ENCODE data around the gene SCUBE2. TPM values are rescaled to one million over a fixed set of nuclear protein-coding genes. Genes with fewer than 3 reads are reported as not detected.

Gene SCUBE2
- total and polyA plus RNA-seq, 4 donors = 2.6 to 27.6 (median 4.0) TPM

DNA sequence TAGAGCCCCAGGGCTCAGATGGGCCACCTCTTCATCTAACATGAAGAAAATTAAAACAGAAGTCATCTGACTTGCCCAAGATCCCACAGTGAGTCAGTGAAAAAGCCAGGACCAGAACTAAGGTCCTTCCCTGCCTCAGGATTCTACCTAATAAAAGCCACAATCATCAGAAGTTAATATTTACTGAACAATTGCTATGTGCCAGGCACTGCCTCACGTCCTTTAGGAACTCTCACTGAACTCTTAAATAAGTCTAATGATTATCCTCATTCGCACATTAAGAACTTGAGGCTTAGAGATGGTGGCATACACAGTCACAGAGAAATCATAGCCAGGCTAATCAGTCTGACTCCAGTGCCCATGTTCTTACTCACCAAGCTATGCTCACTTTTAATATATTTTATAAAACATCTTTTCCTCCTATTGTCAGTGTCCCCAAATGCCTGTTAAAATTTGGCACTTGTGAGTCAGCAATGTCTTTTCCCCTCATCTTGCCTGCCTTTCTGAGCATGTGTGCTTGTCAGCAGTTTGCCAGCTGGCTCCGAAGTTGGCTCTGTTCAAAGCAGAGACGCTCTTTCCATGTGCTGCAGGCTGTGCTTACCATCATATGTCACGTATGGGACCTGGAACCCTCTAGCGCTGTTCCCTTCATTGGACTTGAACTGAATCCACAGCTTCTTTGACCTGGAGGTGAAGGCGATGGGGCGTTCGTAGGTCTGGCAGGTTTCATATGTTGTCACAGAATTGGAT, 66.1 kb downstream of the SCUBE2 start:
- Histone ChIP-seq H3K36me3 (ENCODE audit: control insufficient read depth in 4 of 4, insufficient read depth in 4 of 4, low read length in 4 of 4) (peaks cover 0 to 4% (median 0%) of the 10 kb centered on the region in 4 donors), H3K4me3 (no peak overlapping the region), H3K9me3 (ENCODE audit: control insufficient read depth in 4 of 4, insufficient read depth in 3 of 4, low read length in 3 of 4) (no peaks in the 10 kb centered on the region), H3K27me3 (ENCODE audit: control insufficient read depth in 3 of 3, insufficient read depth in 3 of 3, low read length in 2 of 3) (no peaks in the 10 kb centered on the region), H3K9ac (ENCODE audit: insufficient read depth in 1 of 2, low read length in 2 of 2) (no peak overlapping the region), H3K4me1 (ENCODE audit: control insufficient read depth in 5 of 5, insufficient read depth in 5 of 5, low read length in 5 of 5) (peaks cover 0 to 51% (median 14%) of the 10 kb centered on the region in 5 donors), H3K27ac (ENCODE audit: low read depth in 1 of 2, low read length in 1 of 2) (no peak overlapping the region)
- TF ChIP-seq, protein P1, sequence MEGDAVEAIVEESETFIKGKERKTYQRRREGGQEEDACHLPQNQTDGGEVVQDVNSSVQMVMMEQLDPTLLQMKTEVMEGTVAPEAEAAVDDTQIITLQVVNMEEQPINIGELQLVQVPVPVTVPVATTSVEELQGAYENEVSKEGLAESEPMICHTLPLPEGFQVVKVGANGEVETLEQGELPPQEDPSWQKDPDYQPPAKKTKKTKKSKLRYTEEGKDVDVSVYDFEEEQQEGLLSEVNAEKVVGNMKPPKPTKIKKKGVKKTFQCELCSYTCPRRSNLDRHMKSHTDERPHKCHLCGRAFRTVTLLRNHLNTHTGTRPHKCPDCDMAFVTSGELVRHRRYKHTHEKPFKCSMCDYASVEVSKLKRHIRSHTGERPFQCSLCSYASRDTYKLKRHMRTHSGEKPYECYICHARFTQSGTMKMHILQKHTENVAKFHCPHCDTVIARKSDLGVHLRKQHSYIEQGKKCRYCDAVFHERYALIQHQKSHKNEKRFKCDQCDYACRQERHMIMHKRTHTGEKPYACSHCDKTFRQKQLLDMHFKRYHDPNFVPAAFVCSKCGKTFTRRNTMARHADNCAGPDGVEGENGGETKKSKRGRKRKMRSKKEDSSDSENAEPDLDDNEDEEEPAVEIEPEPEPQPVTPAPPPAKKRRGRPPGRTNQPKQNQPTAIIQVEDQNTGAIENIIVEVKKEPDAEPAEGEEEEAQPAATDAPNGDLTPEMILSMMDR (IDR thresholded peaks at IDR 0.05; ENCODE audit: control extremely low read depth, extremely low read depth) = no peak
- DNase-seq = peak; percentile 79 to 90 (median 84)
- no peak for ATAC-seq (ENCODE audit: insufficient read depth, low FRiP score)
- 85 to 88% methylated on average over 9 of the region's 9 CpGs for WGBS, 2 donors

DNA sequence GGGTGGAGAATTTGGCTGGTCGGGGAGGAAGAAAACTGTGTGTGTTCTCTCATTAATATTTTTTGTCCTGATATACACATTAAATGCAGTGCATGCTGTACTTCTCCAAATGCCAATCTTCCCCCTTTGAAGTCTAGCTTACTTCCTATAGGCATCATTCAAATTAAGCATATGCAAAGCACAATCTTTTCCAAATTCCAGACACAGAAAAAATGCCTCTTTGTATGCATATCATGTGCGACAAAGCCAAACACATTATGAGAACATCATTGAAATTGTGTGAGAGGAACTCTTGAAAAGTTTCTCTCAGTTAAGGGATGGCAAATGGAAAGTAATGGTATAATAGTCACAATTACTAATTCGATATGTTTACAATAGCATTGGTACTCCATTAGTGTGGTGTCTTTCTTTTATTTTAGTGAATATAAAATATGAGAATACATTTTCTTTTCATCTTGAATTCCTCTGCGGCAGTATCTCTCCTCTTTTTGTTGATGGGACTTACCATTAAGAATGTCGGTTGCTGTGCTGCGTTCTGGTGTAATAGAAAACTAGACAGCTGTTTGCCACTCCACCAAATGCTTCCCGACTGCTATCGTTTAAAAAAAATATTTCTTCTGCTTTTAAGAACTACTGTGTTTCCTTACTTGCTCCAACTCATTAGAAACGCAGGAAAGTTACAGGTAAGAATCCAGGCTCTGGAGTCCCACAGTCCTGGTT, 68.3 kb downstream of the SCUBE2 start:
- H3K9ac ChIP-seq (ENCODE audit: insufficient read depth in 1 of 2, low read length in 2 of 2) = no peak overlapping the region
- H3K9me3 ChIP-seq (ENCODE audit: control insufficient read depth in 4 of 4, insufficient read depth in 3 of 4, low read length in 3 of 4) = no peaks in the 10 kb centered on the region
- H3K4me3 ChIP-seq = no peak overlapping the region
- H3K36me3 ChIP-seq (ENCODE audit: control insufficient read depth in 4 of 4, insufficient read depth in 4 of 4, low read length in 4 of 4) = peaks cover 0 to 4% (median 0%) of the 10 kb centered on the region in 4 donors
- TF ChIP-seq, protein P1 (IDR thresholded peaks at IDR 0.05; ENCODE audit: control extremely low read depth, extremely low read depth) = no peak
- peaks cover 0 to 52% (median 14%) of the 10 kb centered on the region in 5 donors for H3K4me1 ChIP-seq (ENCODE audit: control insufficient read depth in 5 of 5, insufficient read depth in 5 of 5, low read length in 5 of 5)
- peak; percentile 45 to 87 (median 80) for DNase-seq
- 82% methylated on average over 9 of the region's 9 CpGs for WGBS, 2 donors
- H3K27ac ChIP-seq (ENCODE audit: low read depth in 1 of 2, low read length in 1 of 2) = no peak overlapping the region
- no peak for ATAC-seq (ENCODE audit: insufficient read depth, low FRiP score)
- no peaks in the 10 kb centered on the region for H3K27me3 ChIP-seq (ENCODE audit: control insufficient read depth in 3 of 3, insufficient read depth in 3 of 3, low read length in 2 of 3)

DNA sequence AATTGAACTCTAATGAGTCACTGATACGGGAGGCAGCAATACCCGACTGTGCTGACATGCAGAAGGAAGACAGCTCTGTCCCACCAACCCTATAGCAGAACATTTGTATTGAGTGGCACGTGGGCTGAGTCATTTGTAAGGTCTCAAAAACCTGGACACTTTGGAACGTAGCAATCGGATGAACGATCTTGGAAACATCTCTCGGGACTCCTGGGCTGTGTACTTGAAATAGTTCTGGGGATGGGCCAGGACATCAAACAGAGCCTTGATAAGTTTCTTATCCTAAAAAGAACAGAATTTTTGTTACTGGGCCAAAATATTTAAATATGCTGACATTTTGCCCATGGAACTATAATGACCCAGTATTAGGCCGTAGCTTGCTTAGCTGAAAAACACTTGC, 70.5 kb downstream of the SCUBE2 start:
- no peak for ATAC-seq (ENCODE audit: insufficient read depth, low FRiP score)

More for the DNA sequence above, 70.5 kb downstream of the SCUBE2 start:
- Histone ChIP-seq H3K9ac (ENCODE audit: insufficient read depth in 1 of 2, low read length in 2 of 2) (no peak overlapping the region), H3K4me3 (no peak overlapping the region), H3K27ac (ENCODE audit: low read depth in 1 of 2, low read length in 1 of 2) (no peak overlapping the region), H3K9me3 (ENCODE audit: control insufficient read depth in 4 of 4, insufficient read depth in 3 of 4, low read length in 3 of 4) (no peaks in the 10 kb centered on the region), H3K27me3 (ENCODE audit: control insufficient read depth in 3 of 3, insufficient read depth in 3 of 3, low read length in 2 of 3) (no peaks in the 10 kb centered on the region), H3K36me3 (ENCODE audit: control insufficient read depth in 4 of 4, insufficient read depth in 4 of 4, low read length in 4 of 4) (no peaks in the 10 kb centered on the region), H3K4me1 (ENCODE audit: control insufficient read depth in 5 of 5, insufficient read depth in 5 of 5, low read length in 5 of 5) (peaks cover 3 to 60% (median 14%) of the 10 kb centered on the region in 5 donors)
- TF ChIP-seq, protein P1 (IDR thresholded peaks at IDR 0.05; ENCODE audit: control extremely low read depth, extremely low read depth) = no peak
- DNase-seq = peak in 2 of 3 donors; percentile 68 to 70
- WGBS, 2 donors = 63 to 85% methylated on average over 8 of the region's 8 CpGs
